ENCODE measurements around the gene DCTPP1. TPM values are rescaled to one million over a fixed set of nuclear protein-coding genes. Genes with fewer than 3 reads are reported as not detected.

The DCTPP1 gene
- total and polyA plus RNA-seq, 2 of the 13 experiments (the other 11 are each of a cell fraction or from before 2014, with no cell fraction given) = 54.8 to 74.4 TPM

DNA sequence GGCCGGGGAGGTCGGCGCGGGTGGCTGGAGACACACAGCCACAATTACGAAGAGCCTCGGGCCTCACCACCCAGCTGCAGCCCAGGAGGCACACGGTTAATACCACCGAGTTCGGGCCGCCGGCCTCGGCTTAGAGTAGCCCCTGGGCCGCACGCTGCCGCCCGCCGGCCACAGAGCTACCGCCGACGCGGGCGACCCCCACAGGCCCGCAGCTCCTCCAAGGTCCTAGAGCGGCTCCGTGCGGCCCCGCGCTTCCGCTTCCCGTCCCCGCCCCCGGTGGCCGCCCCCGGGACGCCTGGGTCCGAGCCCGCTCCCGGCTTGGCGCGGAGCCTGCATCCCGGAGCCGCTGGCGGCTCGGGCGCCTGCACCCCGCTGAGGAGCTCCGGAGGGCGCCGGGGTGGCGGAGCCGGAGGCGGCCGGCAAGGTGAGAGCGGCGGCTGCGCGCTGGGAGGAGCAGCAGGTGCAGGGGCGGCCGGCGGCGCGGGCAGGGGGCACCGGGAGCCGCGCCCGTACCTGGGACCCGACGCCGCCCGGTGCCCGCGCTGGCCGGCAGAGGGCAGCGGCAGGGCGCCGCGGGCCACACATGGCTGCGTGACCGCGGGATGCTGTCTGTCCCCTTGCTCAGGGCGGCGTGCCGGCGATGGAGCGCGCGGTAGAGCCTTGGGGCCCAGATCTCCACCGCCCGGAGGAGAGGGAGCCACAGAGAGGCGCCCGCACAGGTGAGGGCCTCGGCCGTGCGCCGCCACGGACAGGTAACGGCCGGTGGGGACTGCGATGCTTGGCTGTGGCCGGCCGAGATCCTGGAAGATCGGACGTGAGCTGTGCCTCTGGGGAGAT lies 34.5 kb downstream of the DCTPP1 start, which contains the start of gene ZNF48 (continued):
- TF ChIP-seq ZNF276 (CRISPR knock-in tag; IDR thresholded peaks at IDR 0.05; ENCODE audit: low read depth) (peak; percentile 91), ZGPAT (CRISPR knock-in tag; IDR thresholded peaks at IDR 0.05) (peak; percentile 92), HCFC1 (IDR thresholded peaks at IDR 0.05; ENCODE audit: low read depth, low read length) (peak; percentile 75), HOXA3 (CRISPR knock-in tag; IDR thresholded peaks at IDR 0.05) (peak; percentile 84), THAP8 (CRISPR knock-in tag; IDR thresholded peaks at IDR 0.05; ENCODE audit: borderline replicate concordance) (peak; percentile 68; the same call in 1 of the 2 replicates), SMC3 (IDR thresholded peaks at IDR 0.05; ENCODE audit: low read length) (peak; percentile 8; the same call in 1 of the 2 replicates), NBN (conservative IDR thresholded peaks at IDR 0.05) (no peak), DNMT3B (CRISPR knock-in tag; conservative IDR thresholded peaks at IDR 0.05) (peak; percentile 52; the same call in 1 of the 2 replicates), EHMT2 (IDR thresholded peaks at IDR 0.05; ENCODE audit: borderline replicate concordance, low read depth, low read length) (no peak), SOX6 (IDR thresholded peaks at IDR 0.05) (no peak), SOX6 (CRISPR knock-in tag; IDR thresholded peaks at IDR 0.05) (peak; percentile 26; the same call in 1 of the 2 replicates), REXO4 (CRISPR knock-in tag; IDR thresholded peaks at IDR 0.05; ENCODE audit: borderline replicate concordance) (no peak; the same call in 1 of the 2 replicates), SP4 (CRISPR knock-in tag; IDR thresholded peaks at IDR 0.05) (peak; percentile 94), MIXL1 (CRISPR knock-in tag; IDR thresholded peaks at IDR 0.05) (peak; percentile 41; the same call in 1 of the 2 replicates), PAX8 (CRISPR knock-in tag; IDR thresholded peaks at IDR 0.05; ENCODE audit: borderline replicate concordance) (peak; percentile 90)
- TF ChIP-seq, protein P1, sequence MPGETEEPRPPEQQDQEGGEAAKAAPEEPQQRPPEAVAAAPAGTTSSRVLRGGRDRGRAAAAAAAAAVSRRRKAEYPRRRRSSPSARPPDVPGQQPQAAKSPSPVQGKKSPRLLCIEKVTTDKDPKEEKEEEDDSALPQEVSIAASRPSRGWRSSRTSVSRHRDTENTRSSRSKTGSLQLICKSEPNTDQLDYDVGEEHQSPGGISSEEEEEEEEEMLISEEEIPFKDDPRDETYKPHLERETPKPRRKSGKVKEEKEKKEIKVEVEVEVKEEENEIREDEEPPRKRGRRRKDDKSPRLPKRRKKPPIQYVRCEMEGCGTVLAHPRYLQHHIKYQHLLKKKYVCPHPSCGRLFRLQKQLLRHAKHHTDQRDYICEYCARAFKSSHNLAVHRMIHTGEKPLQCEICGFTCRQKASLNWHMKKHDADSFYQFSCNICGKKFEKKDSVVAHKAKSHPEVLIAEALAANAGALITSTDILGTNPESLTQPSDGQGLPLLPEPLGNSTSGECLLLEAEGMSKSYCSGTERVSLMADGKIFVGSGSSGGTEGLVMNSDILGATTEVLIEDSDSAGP (CRISPR knock-in tag; IDR thresholded peaks at IDR 0.05; ENCODE audit: borderline replicate concordance) = peak; percentile 94
- TF ChIP-seq, protein P2, sequence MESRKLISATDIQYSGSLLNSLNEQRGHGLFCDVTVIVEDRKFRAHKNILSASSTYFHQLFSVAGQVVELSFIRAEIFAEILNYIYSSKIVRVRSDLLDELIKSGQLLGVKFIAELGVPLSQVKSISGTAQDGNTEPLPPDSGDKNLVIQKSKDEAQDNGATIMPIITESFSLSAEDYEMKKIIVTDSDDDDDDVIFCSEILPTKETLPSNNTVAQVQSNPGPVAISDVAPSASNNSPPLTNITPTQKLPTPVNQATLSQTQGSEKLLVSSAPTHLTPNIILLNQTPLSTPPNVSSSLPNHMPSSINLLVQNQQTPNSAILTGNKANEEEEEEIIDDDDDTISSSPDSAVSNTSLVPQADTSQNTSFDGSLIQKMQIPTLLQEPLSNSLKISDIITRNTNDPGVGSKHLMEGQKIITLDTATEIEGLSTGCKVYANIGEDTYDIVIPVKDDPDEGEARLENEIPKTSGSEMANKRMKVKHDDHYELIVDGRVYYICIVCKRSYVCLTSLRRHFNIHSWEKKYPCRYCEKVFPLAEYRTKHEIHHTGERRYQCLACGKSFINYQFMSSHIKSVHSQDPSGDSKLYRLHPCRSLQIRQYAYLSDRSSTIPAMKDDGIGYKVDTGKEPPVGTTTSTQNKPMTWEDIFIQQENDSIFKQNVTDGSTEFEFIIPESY (CRISPR knock-in tag; IDR thresholded peaks at IDR 0.05) = no peak

Measured in HepG2 (cell line).